WERI-Rb-1 (cell line): ENCODE data around the gene SLC32A1.
A peak's percentile ranks its signal among the peaks of the same experiment; 100 is the strongest.

Source experiments
- DNase-seq: peaks from one replicate; pipeline ENCODE4 v3.0.0-alpha.2; 2020
- H3K27ac ChIP-seq: fragments of 250-450 bp; sonication (Bioruptor Pico); 2 replicates; pipeline ENCODE4 v1.5.1; 2020; ENCODE audit warnings: mild to moderate bottlenecking, moderate library complexity
- H3K27me3 ChIP-seq: fragments of 250-450 bp; sonication (Bioruptor Pico); 2 replicates; pipeline ENCODE4 v1.5.1; 2021; ENCODE audit warnings: mild to moderate bottlenecking, low read depth, moderate library complexity; ENCODE audit not compliant: insufficient read depth, severe bottlenecking
- H3K36me3 ChIP-seq: fragments of 250-450 bp; sonication (Bioruptor Pico); 2 replicates; pipeline ENCODE4 v1.5.1; 2020; ENCODE audit warnings: mild to moderate bottlenecking, moderate library complexity
- H3K4me3 ChIP-seq: 2 replicates; pipeline ENCODE4 v1.5.1; 2011; ENCODE audit warnings: low read depth, mild to moderate bottlenecking, control low read depth, low read length
- H3K9me3 ChIP-seq: fragments of 250-450 bp; sonication (Bioruptor Pico); 2 replicates; pipeline ENCODE4 v1.5.1; 2021; ENCODE audit warnings: mild to moderate bottlenecking, moderate library complexity; ENCODE audit not compliant: severe bottlenecking
- CTCF ChIP-seq: IDR thresholded peaks from 2 replicates; pipeline ENCODE4 v1.5.1; 2011; ENCODE audit warnings: low read depth, mild to moderate bottlenecking, control low read depth, inconsistent platforms, low read length

SLC32A1 gene

GRCh38 chr20:38726804-38727606 is 2.7 kb downstream of the SLC32A1 start:
- peak; percentile 91 for DNase-seq
- TF ChIP-seq CTCF, result peak; percentile 77
- peaks cover 98% of the 10 kb centered on the region for H3K27me3 ChIP-seq

GRCh38 chr20:38727607-38728190 is 3.4 kb downstream of the SLC32A1 start:
- H3K4me3 ChIP-seq, result no peak overlapping the region
- H3K27me3 ChIP-seq, result peaks cover 96% of the 10 kb centered on the region
- no peaks in the 10 kb centered on the region for H3K36me3 ChIP-seq
- TF ChIP-seq CTCF, result no peak
- no peak for DNase-seq
- H3K27ac ChIP-seq, result no peak overlapping the region
- H3K9me3 ChIP-seq, result peaks cover 3% of the 10 kb centered on the region

More at GRCh38 chr20:38726804-38727606, 2.7 kb downstream of the SLC32A1 start:
- Histone ChIP-seq H3K27ac (no peak overlapping the region), H3K36me3 (no peaks in the 10 kb centered on the region), H3K4me3 (no peak overlapping the region), H3K9me3 (peaks cover 3% of the 10 kb centered on the region)

- Histone ChIP-seq H3K27ac (no peak overlapping the region), H3K27me3 (peaks cover 95% of the 10 kb centered on the region), H3K9me3 (peaks cover 3% of the 10 kb centered on the region), H3K36me3 (no peaks in the 10 kb centered on the region), H3K4me3 (peak overlapping the region; percentile 30)
- no peak for DNase-seq
- no peak for TF ChIP-seq CTCF
These were observed 4.0 kb downstream of the SLC32A1 start for GRCh38 chr20:38728191-38728781.

- Histone ChIP-seq H3K36me3 (no peaks in the 10 kb centered on the region), H3K9me3 (peaks cover 3% of the 10 kb centered on the region), H3K27me3 (peaks cover 95% of the 10 kb centered on the region), H3K27ac (no peak overlapping the region), H3K4me3 (peak overlapping the region; percentile 30)
- no peak for TF ChIP-seq CTCF
- DNase-seq, result peak; percentile 51
These were observed 4.8 kb downstream of the SLC32A1 start for GRCh38 chr20:38728911-38729642.

GRCh38 chr20:38729767-38730166 is 5.5 kb downstream of the SLC32A1 start:
- Histone ChIP-seq H3K27ac (no peak overlapping the region), H3K36me3 (no peaks in the 10 kb centered on the region), H3K27me3 (peaks cover 93% of the 10 kb centered on the region), H3K9me3 (peaks cover 3% of the 10 kb centered on the region), H3K4me3 (no peak overlapping the region)
- DNase-seq, result no peak
- no peak for TF ChIP-seq CTCF
